Neutrophil (primary cell): Measurements from ENCODE around the gene ZNF804A.

ENCODE experiments used
- H3K27ac ChIP-seq: fragments of 200-600 bp; sonication (generic); 2 replicates; pipeline ENCODE4 v1.5.1; 2016; ENCODE audit warnings: mild to moderate bottlenecking, moderate library complexity
- H3K27me3 ChIP-seq: fragments of 200-600 bp; sonication (generic); 2 replicates; pipeline ENCODE4 v1.6.0; 2016; ENCODE audit warnings: mild to moderate bottlenecking
- H3K36me3 ChIP-seq: fragments of 200-600 bp; sonication (generic); 2 replicates; pipeline ENCODE4 v1.5.1; 2017
- H3K4me1 ChIP-seq, 2 experiments: fragments of 200-600 bp in 1 of 2; sonication (generic) in 1 of 2; 1 replicate in 1 of 2; 2 replicates in 1 of 2; pipeline versions ENCODE4 v1.5.1 to v1.6.1; 2013 to 2016; ENCODE audit warnings: low read depth in 1 of 2, low read length in 1 of 2, mild to moderate bottlenecking in 1 of 2, moderate library complexity in 1 of 2; ENCODE audit not compliant: control insufficient read depth in 1 of 2, insufficient read depth in 1 of 2
- H3K4me3 ChIP-seq, 2 experiments: fragments of 200-600 bp in 1 of 2; sonication (generic) in 1 of 2; 1 replicate in 1 of 2; 2 replicates in 1 of 2; pipeline ENCODE4 v1.5.1; 2013 to 2016; ENCODE audit warnings: low read depth in 1 of 2, low read length in 1 of 2, mild to moderate bottlenecking in 1 of 2, moderate library complexity in 1 of 2
- H3K9me3 ChIP-seq: fragments of 200-600 bp; sonication (generic); 2 replicates; pipeline ENCODE4 v1.5.1; 2016
- CTCF ChIP-seq: fragments of 200-600 bp; sonication (generic); IDR thresholded peaks from 2 replicates; pipeline ENCODE4 v1.5.1; 2016; ENCODE audit warnings: antibody characterized with exemption

The ZNF804A gene

GRCh38 chr2:184847331-184847730 lies 249.0 kb downstream of the ZNF804A start:
- no peaks in the 10 kb centered on the region for H3K4me1 ChIP-seq
- H3K9me3 ChIP-seq = no peaks in the 10 kb centered on the region
- no peaks in the 10 kb centered on the region for H3K27me3 ChIP-seq
- no peak overlapping the region for H3K4me3 ChIP-seq
- H3K36me3 ChIP-seq = no peaks in the 10 kb centered on the region
- no peak for TF ChIP-seq CTCF
- H3K27ac ChIP-seq = no peak overlapping the region

GRCh38 chr2:184849516-184849915 lies 251.2 kb downstream of the ZNF804A start:
- TF ChIP-seq CTCF = no peak
- no peaks in the 10 kb centered on the region for H3K4me1 ChIP-seq
- no peaks in the 10 kb centered on the region for H3K36me3 ChIP-seq
- no peaks in the 10 kb centered on the region for H3K9me3 ChIP-seq
- H3K27ac ChIP-seq = no peak overlapping the region
- H3K4me3 ChIP-seq = no peak overlapping the region
- H3K27me3 ChIP-seq = no peaks in the 10 kb centered on the region

DNA sequence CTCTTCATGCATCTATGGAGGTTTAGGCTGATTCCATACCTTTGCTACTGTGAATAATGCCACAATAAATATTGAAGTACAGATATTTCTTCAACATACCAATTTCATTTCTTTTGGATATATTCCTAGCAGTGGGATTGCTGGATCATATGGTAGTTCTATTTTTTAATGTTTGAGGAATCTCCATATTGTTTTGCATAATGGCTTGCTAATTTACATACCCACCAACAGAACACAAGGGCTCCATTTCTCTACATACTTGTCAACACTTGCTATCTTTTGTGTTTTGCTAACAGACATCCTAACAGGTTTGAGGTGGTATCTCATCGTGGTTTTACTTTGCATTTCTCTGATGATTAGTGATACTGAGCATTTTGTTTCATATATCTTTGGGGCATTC lies 253.2 kb downstream of the ZNF804A start:
- H3K36me3 ChIP-seq = no peaks in the 10 kb centered on the region
- no peak for TF ChIP-seq CTCF
- H3K4me1 ChIP-seq = no peaks in the 10 kb centered on the region
- no peaks in the 10 kb centered on the region for H3K27me3 ChIP-seq
- H3K9me3 ChIP-seq = no peaks in the 10 kb centered on the region
- H3K27ac ChIP-seq = no peak overlapping the region
- no peak overlapping the region for H3K4me3 ChIP-seq

DNA sequence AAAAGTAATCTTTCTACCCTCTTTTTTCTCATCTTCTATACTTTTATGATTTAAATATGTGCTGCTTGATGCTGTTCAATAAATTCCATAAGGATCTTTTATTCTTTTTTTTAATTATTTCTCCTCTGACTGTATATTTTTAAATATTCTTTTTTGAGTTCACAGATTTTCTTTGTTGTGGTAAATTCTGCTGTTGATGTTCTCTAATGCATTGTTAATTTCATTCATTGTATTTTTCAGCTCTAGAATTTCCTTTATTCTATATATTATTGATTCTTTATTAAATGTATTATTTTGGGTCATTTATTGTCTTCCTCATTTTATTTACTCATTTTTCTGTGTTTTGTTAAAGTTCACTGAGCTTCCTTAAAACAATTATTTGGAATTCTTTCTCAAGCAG lies 260.9 kb downstream of the ZNF804A start:
- no peak for TF ChIP-seq CTCF
- H3K27ac ChIP-seq = no peak overlapping the region
- no peak overlapping the region for H3K4me3 ChIP-seq
- H3K36me3 ChIP-seq = no peaks in the 10 kb centered on the region
- peaks cover 6% of the 10 kb centered on the region for H3K9me3 ChIP-seq
- H3K4me1 ChIP-seq = no peaks in the 10 kb centered on the region
- no peaks in the 10 kb centered on the region for H3K27me3 ChIP-seq

- no peaks in the 10 kb centered on the region for H3K27me3 ChIP-seq
- no peak for TF ChIP-seq CTCF
- no peaks in the 10 kb centered on the region for H3K36me3 ChIP-seq
These were observed 262.4 kb downstream of the ZNF804A start for GRCh38 chr2:184860744-184861143.

DNA sequence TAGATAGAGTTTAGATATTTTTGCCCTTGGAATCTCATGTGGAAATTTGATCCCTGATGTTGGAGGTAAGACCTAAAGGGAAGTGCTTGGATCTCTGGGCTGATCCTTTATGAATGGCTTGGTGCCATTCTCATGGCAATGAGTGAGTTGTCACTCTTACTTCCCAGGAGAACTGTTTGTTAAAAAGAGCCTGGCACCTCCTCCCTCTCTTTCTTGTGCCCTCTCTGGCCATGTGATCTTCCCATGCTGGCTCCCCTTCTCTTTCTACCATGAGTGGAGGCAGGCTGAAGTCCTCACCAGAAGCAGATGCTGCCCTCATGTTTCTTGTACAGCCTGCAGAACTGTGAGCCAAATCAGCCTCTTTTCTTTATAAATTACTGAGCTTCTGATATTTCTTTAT lies 276.9 kb downstream of the ZNF804A start:
- no peak for TF ChIP-seq CTCF
- H3K4me1 ChIP-seq = no peaks in the 10 kb centered on the region
- no peak overlapping the region for H3K27ac ChIP-seq
- H3K9me3 ChIP-seq = no peaks in the 10 kb centered on the region
- H3K36me3 ChIP-seq = no peaks in the 10 kb centered on the region
- H3K27me3 ChIP-seq = no peaks in the 10 kb centered on the region
- no peak overlapping the region for H3K4me3 ChIP-seq

More at GRCh38 chr2:184860744-184861143, 262.4 kb downstream of the ZNF804A start:
- H3K4me3 ChIP-seq = no peak overlapping the region
- no peaks in the 10 kb centered on the region for H3K4me1 ChIP-seq
- H3K9me3 ChIP-seq = peaks cover 6% of the 10 kb centered on the region
- H3K27ac ChIP-seq = no peak overlapping the region
